ENCODE results near the gene ITGB3BP.
"Not testable (repeated sequence)": the region's sequence is repeated elsewhere in the genome, so short reads cannot be mapped to it uniquely, and the experiment has no call there.

ITGB3BP gene

GRCh38 chr1:63506782-63507181 lies 16.2 kb downstream of the ITGB3BP start:
- DNase-seq (ENCODE audit: low read depth in 2 of 2), result no peak

- no peak for DNase-seq (ENCODE audit: low read depth in 2 of 2)
Observed at GRCh38 chr1:63501256-63501655, 21.8 kb downstream of the ITGB3BP start.

- no peak for DNase-seq (ENCODE audit: low read depth in 2 of 2)
Observed at GRCh38 chr1:63498106-63498505, 24.9 kb downstream of the ITGB3BP start.

GRCh38 chr1:63497577-63497976 lies 25.4 kb downstream of the ITGB3BP start:
- no peak for DNase-seq (ENCODE audit: low read depth in 2 of 2)

GRCh38 chr1:63487336-63488065 lies 35.5 kb downstream of the ITGB3BP start:
- DNase-seq (ENCODE audit: low read depth in 2 of 2), result no peak

DNA sequence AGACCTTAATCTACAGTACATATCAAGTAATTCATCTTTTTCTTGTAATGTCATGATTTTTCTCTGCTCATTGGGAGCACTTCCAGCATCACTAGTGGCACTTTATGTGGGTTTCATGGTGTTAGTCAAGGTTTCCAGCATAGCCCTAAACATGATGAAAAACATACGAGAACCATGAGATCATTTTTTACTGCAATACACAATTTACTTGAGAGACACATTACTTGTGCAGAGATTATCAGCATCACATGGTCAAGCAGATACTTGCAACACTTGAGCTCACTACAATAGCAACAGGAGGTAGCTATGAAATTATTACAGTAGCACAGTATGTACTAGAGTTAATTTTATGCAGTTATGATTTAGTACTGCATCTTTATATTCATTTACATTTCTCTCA lies 36.4 kb downstream of the ITGB3BP start:
- no peak for DNase-seq (ENCODE audit: low read depth in 2 of 2)

DNA sequence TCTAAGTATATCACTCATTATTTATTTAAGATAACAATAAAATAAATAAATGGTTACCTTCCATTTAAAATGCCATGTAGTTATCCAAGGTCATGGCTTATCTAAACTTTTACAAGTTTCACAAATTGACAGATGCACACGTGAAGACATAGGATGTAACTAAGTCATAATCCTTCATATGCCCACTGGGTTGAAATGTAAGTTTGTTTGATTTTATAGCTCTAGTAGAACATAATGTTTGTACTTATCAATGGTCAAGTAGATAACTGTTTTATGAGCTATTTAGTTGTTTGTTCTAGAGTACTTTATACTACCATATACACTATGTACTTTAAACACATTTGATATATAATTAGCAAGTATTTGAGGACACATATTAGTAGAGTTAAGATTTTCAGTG lies 43.0 kb downstream of the ITGB3BP start:
- DNase-seq (ENCODE audit: low read depth in 2 of 2), result no peak

DNA sequence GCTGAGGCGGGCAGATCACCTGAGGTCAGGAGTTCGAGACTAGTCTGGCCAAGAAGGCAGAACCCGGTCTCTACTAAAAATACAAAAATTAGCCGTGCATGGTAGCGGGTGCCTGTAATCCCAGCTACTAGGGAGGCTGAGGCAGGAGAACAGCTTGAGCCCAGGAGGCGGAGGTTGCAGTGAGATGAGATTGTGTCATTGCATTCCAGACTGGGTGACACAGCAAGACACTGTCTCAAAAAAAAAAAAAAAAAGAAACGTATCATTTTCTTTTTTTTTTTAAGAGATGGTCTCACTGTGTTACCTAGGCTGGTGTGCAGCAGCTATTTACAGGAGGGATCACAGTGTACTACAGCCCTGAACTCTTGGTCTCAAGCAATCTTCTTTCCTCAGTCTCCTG lies 47.3 kb downstream of the ITGB3BP start:
- no peak for DNase-seq (ENCODE audit: low read depth in 2 of 2)

DNA sequence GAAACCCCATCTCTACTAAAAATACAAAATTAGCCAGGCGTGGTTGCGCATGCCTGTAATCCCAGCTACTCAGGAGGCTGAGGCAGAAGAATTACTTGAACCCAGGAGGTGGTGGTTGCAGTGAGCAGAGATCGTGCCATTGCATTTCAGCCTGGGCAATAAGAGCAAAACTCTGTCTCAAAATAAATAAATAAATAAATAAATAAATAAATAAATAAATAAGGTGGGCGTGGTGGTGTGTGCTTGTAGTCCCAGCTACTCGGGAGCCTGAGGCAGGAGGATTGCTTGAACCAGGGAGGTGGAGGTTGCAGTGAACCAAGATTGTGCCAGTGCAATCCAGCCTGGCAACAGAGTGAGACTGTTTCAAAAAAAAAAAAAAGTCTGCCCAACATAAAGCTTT lies 54.3 kb downstream of the ITGB3BP start:
- DNase-seq (ENCODE audit: low read depth in 2 of 2), result not testable (repeated sequence)

DNA sequence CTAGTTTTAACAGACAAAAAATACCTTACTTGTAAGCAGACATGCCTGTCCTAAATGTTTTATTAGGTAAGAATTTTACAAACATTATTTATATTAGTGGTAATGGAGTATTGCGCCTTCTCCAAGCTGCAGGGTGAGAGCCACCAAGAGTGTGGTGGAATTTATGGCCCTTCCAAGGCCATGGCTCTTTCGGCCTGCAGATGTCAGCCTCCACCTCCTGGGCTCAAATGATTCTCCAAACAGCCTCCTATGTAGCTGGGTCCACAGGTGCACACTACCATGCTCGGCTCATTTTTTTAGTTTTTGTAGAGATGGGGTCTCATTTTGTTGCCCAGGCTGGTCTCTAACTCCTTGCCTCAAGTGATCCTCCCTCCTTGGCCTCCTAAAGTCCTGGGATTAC lies 56.3 kb downstream of the ITGB3BP start:
- DNase-seq (ENCODE audit: low read depth in 2 of 2), result no peak

DNA sequence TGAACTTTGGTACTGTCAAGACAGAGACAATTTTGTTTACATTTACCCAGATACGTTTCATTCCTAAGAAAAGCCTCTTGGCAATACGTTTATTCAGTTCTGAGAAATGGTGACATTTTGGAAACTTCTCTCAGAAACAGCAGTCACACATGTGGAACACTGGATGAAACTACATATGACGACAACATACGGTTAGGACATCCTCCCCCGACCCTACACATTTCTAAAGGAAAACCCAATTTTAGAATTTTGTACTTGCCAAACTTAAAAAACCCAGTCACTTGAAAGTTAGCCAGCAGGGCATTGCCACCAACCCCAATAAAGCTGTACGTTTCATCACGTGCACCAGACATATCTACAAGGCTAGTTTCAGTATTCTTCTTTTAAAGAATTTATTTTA lies 56.8 kb downstream of the ITGB3BP start:
- DNase-seq (ENCODE audit: low read depth in 2 of 2), result no peak

GRCh38 chr1:63463248-63463647 lies 59.8 kb downstream of the ITGB3BP start:
- no peak for DNase-seq (ENCODE audit: low read depth in 2 of 2)

GRCh38 chr1:63461661-63462230 lies 61.3 kb downstream of the ITGB3BP start:
- no peak for DNase-seq (ENCODE audit: low read depth in 2 of 2)

DNA sequence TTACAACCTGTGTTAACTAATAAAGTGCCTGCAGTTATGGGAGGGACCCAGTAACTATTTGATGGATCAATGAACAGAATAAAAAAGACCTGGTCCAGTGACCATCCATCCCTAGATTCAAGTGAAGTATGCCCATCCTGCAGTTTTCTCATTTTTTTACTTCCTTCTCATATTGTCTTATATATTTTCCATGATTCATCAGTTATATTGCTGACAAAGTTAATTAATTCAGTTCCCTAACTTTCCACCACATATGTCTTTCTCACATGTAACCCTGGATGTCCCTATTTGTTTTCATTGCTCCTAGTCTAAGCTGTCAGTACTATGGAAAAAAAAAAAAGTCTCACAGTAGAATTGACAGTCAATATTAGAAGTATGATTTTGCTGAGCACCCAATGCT lies 64.3 kb downstream of the ITGB3BP start:
- DNase-seq (ENCODE audit: low read depth in 2 of 2), result no peak

DNA sequence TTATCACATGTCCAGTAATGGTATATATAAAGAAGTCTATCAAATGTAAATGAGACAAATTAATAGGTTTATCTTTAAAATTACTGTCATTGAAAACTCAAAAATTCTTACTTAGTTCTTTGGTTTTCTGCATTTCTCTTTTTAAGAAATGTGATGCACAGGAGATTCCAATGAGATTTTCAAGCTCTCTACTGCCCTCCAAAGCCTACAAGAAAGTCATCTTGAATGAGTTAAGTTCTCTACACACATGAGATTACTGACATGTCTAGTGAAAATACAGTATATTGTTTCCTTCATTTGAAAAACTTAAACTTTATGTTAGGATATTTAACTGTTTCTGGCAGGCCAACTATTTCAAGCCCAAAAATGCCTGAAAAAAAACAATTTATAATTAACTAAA lies 68.8 kb downstream of the ITGB3BP start:
- no peak for DNase-seq (ENCODE audit: low read depth in 2 of 2)

DNA sequence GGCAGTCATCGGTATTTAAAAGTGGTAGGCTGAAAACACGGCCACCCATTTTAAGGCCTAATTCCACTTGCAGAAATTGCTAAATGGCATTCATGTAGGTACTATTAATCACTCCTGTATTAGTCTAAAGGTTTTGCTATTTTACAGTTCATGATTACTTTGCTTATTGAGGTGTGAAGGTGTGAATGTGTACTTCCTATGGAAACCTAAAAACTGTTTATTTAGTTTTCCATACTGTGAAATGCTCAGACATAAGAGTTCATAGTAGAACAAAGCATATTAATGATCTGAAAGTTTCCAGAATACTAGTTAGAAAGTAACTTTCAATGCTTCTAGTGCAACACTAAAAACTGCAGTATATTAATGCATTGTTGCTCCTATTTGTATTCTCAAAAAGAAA lies 69.8 kb downstream of the ITGB3BP start:
- no peak for DNase-seq (ENCODE audit: low read depth in 2 of 2)

DNA sequence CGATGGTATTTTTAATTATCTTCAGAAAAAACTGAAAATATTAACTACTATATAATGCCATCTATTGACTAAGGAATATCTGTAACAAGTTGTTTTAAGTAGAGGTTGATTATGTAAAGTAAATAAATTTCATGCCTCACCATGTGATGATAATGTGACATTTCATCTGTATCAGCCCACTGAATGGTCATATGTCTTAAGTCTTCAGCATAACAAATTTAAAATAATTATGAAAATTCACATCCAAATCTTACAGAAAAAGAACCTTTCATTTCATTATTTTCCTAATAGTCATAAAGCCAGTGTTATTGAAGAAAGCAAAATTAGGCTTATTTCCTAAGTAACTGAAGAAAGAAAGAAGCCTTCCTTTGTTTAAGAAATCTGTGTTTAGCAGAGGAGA lies 72.6 kb downstream of the ITGB3BP start:
- DNase-seq (ENCODE audit: low read depth in 2 of 2), result no peak

GRCh38 chr1:63448731-63449246 lies 74.2 kb downstream of the ITGB3BP start:
- no peak for DNase-seq (ENCODE audit: low read depth in 2 of 2)

DNA sequence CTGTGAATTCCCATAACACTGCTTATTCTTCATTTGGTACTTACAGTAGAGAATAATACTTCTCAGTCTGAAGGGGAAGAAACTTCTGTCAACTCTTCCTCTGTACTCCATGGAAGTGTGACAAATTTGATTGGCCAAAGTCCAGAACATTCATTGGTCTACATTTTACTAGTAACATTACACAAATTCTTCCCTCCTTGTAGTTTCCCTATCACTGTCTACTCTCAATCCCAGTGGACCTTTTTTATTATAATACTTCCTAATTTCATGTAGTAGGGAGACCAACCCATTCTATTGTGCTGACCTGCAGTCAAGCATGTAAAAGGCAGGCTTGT lies 80.9 kb downstream of the ITGB3BP start:
- no peak for DNase-seq (ENCODE audit: low read depth in 2 of 2)

- DNase-seq (ENCODE audit: low read depth in 2 of 2), result no peak
Observed at GRCh38 chr1:63435161-63435560, 87.9 kb downstream of the ITGB3BP start.

DNA sequence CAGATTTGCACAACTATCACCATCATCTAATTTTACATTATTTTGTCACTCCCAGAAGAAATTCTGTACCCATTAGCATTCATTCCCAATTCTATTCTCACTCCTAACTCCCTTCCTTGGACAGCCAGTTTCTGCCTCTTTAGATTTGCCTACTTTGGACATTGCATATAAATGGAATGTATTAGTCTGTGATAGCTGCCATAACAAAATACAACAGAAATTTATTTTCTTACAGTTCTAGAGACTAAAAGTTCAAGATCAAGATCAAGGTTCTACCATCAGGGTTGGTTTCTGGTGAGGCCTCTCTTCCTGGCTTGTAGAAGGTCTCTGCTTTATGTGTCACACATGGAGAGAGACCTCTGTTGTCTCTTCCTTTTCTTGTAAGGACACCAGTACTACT lies 93.7 kb downstream of the ITGB3BP start:
- no peak for DNase-seq (ENCODE audit: low read depth in 2 of 2)

- DNase-seq (ENCODE audit: low read depth in 2 of 2), result no peak
Observed at GRCh38 chr1:63428815-63429214, 94.2 kb downstream of the ITGB3BP start.

GRCh38 chr1:63423649-63424048 lies 99.4 kb downstream of the ITGB3BP start:
- DNase-seq (ENCODE audit: low read depth in 2 of 2), result no peak

GRCh38 chr1:63420746-63421145 lies 102.3 kb downstream of the ITGB3BP start:
- DNase-seq (ENCODE audit: low read depth in 2 of 2), result not testable (repeated sequence)
